ENCODE results near the gene ACADVL.
"Not testable (repeated sequence)": the region's sequence is repeated elsewhere in the genome, so short reads cannot be mapped to it uniquely, and the experiment has no call there.

ACADVL gene

GRCh38 chr17:7176841-7177190 is 42.9 kb upstream of the ACADVL start:
- TF ChIP-seq ZFX (IDR thresholded peaks at IDR 0.05; ENCODE audit: borderline replicate concordance) (no peak), CTCF (IDR thresholded peaks at IDR 0.05) (no peak)
- peak overlapping the region; percentile 10; the same call in 1 of the 2 replicates for H3K27ac ChIP-seq

- TF ChIP-seq ZFX (IDR thresholded peaks at IDR 0.05; ENCODE audit: borderline replicate concordance): no peak
- TF ChIP-seq CTCF (IDR thresholded peaks at IDR 0.05): peak; percentile 93
- peak overlapping the region; percentile 10; the same call in 1 of the 2 replicates for H3K27ac ChIP-seq
These were observed 42.4 kb upstream of the ACADVL start for GRCh38 chr17:7177191-7177953.

GRCh38 chr17:7177954-7178477 is 41.7 kb upstream of the ACADVL start:
- TF ChIP-seq CTCF (IDR thresholded peaks at IDR 0.05) (no peak), ZFX (IDR thresholded peaks at IDR 0.05; ENCODE audit: borderline replicate concordance) (no peak)
- H3K27ac ChIP-seq: peak overlapping the region; percentile 10; the same call in 1 of the 2 replicates

GRCh38 chr17:7178973-7179316 is 40.8 kb upstream of the ACADVL start:
- no peak overlapping the region for H3K27ac ChIP-seq
- TF ChIP-seq ZFX (IDR thresholded peaks at IDR 0.05; ENCODE audit: borderline replicate concordance): no peak
- no peak for TF ChIP-seq CTCF (IDR thresholded peaks at IDR 0.05)

GRCh38 chr17:7179317-7180254 is 40.2 kb upstream of the ACADVL start, which contains the start of gene ASGR1:
Gene ASGR1 (minus strand): TSS chr17:7179370. CDS start chr17:7178563, 807 bp downstream.
- TF ChIP-seq CTCF (IDR thresholded peaks at IDR 0.05) (no peak), ZFX (IDR thresholded peaks at IDR 0.05; ENCODE audit: borderline replicate concordance) (no peak)
- H3K27ac ChIP-seq: no peak within 1 kb of the TSS

GRCh38 chr17:7182101-7182500 is 37.6 kb upstream of the ACADVL start:
- H3K27ac ChIP-seq: not testable (repeated sequence)

- TF ChIP-seq ZFX (IDR thresholded peaks at IDR 0.05; ENCODE audit: borderline replicate concordance) (no peak), CTCF (IDR thresholded peaks at IDR 0.05) (no peak)
- no peak overlapping the region for H3K27ac ChIP-seq
These were observed 36.2 kb upstream of the ACADVL start for GRCh38 chr17:7183433-7184090.
